ENCODE data around the gene LUC7L3.
A peak's percentile ranks its signal among the peaks of the same experiment; 100 is the strongest.
"Not testable (repeated sequence)": the region's sequence is repeated elsewhere in the genome, so short reads cannot be mapped to it uniquely, and the experiment has no call there.

Gene LUC7L3

GRCh38 chr17:50686494-50687199 lies 32.8 kb upstream of the LUC7L3 start:
- DNase-seq (ENCODE audit: low spot score): peak; percentile 45

GRCh38 chr17:50687200-50688066 lies 32.0 kb upstream of the LUC7L3 start:
- no peak for DNase-seq (ENCODE audit: low spot score)

- DNase-seq (ENCODE audit: low spot score): no peak
These were observed 31.2 kb upstream of the LUC7L3 start for GRCh38 chr17:50688245-50688644.

GRCh38 chr17:50689251-50689650 lies 30.2 kb upstream of the LUC7L3 start:
- peak; percentile 12 for DNase-seq (ENCODE audit: low spot score)

DNA sequence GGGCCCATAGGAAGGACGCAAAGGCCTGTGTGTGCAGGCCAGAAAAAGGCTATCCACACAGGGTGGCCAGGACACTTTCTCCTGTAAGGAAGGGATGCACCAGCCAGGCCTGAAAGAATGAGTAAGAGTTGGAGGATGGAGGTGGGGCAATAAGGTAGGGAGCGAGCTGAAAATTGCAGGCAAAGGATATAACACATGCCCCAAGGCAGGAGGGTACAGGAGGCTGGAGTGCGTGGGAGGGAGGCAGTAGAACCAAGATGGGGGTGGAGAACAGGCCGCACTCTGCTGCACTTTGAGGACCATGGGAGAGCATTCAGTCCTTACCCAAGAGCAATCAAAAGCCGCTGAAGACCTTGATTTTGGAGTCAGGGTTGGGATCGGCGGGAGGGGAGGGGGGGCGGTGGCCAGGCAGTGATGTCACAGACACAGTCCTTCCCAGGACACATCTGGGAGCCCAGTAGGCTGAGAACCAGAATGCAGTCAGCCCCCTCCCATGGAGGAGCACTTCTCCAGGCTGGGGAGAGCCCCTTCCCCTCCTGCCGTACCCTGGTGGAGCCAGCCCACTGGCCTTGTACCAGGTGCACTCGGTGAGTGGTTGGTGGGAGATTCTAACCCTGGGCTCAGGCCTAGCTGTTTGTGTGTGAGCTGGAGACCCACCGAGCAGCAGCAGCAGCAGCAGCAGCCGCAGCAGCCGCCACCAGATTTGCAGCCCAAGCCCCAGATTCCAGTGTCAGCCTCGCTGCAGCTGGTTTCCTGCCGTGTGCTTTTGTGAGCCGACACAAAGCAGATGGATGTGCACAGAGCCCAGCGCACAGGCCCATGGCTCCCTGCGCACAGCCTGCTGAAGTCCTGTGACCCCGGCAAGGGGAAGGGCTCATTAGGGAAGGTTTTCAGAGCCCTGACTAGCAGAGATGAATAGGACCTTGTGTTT lies 29.2 kb upstream of the LUC7L3 start:
- DNase-seq (ENCODE audit: low spot score): no peak

DNA sequence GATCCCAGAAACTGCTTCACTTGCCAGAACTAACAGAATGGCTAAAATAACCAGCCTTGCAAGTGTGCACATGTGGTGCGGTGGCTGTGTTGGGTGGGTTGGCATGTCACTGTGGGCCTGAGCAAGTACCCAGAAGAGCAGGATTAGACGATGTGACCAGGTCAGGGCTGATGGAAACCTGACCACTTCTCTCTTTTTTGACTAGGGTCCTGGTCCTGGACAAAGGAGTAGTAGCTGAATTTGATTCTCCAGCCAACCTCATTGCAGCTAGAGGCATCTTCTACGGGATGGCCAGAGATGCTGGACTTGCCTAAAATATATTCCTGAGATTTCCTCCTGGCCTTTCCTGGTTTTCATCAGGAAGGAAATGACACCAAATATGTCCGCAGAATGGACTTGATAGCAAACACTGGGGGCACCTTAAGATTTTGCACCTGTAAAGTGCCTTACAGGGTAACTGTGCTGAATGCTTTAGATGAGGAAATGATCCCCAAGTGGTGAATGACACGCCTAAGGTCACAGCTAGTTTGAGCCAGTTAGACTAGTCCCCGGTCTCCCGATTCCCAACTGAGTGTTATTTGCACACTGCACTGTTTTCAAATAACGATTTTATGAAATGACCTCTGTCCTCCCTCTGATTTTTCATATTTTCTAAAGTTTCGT lies 28.4 kb upstream of the LUC7L3 start:
- DNase-seq (ENCODE audit: low spot score): no peak

GRCh38 chr17:50691550-50692447 lies 27.6 kb upstream of the LUC7L3 start:
- DNase-seq (ENCODE audit: low spot score): no peak

DNA sequence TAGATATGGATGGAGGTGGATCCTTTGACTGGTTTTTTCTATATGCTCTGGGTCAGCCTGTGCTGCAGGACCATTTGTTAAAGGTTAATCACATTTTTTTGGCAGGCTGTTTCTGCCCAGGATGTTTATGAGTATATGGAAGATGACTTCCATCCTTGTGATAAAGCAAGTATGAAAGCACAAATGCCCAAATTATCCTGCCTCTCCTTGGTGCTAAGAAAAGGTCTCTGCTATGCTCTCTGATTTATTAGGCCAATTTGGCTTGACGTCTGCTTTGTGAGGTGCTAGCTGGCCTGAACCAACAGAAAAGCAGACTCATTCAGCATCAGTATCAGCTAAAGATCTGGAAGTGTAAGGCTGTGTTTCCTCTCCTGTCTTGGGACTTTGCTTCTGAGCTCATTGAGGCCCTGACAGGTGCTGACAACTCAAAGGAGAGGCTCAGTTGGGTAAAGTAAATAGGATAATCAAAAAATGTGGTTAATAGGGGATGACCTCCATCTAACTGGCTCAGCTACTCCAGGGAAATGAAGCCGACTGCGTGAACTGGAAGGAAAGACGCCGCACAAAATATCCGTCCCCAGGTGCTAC lies 26.9 kb upstream of the LUC7L3 start:
- DNase-seq (ENCODE audit: low spot score): no peak

DNA sequence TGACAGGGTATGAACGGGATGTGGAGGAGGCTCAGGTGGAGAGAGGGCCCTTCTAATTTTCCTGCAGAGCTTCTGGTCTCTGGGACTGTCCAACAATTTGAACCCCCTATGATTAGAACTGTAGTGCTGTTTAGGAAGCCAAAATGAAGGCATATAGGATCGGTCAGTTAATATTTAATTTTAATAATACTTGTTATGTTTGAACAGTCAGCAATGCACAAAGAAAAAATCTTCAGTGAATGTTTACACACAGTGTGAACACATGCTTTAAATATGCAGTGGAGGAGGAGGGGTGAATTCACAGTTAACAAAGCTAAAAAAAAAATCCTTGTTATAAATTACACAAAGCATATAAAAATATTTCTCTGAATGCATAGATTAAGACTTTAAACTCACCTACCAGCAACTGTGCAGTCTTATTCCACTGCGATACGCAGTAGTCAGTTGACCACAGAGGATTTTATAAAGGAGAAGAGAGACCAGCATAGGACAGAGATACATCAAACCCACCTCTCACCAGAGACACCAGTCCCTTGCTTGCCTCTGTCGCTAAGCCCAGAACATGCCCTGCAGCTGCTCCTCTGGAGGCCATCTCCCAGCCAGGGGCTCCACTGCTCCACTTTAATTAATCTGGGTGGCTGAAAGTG lies 26.2 kb upstream of the LUC7L3 start:
- no peak for DNase-seq (ENCODE audit: low spot score)

GRCh38 chr17:50696365-50696879 lies 23.0 kb upstream of the LUC7L3 start:
- DNase-seq (ENCODE audit: low spot score): no peak

GRCh38 chr17:50697062-50697461 lies 22.3 kb upstream of the LUC7L3 start:
- DNase-seq (ENCODE audit: low spot score): no peak

DNA sequence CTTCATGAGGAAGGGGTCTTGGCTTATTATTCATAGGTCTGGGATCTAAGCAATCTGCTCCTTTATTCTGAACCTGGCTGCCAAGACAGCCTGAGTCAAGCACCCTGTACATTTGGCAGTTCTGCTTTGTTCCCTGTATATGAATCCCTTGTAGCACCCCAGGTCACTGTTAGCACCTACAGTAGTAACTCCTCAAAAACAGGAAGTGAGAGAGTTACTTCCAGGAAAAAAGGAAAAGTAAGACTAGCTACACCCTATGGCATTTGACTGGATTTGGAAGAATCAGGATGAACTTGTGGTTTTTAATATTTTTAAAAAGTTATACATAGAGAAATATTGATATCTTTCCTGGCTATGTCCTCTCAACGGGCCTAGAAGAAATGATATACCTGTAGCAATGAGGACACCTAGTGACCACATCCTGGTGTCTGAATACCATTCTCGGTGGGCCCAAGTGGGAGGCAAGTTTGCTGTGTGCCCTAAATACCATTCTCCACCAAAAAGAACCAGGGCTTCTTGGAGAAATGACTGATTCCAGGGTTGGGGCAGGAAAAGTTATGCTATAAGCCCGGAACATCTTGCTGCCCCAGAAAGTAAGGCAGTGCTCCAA lies 21.6 kb upstream of the LUC7L3 start:
- DNase-seq (ENCODE audit: low spot score): no peak

- DNase-seq (ENCODE audit: low spot score): no peak
These were observed 20.0 kb upstream of the LUC7L3 start for GRCh38 chr17:50699410-50699809.

GRCh38 chr17:50703162-50703561 lies 16.2 kb upstream of the LUC7L3 start:
- no peak for DNase-seq (ENCODE audit: low spot score)

- peak; percentile 94 for DNase-seq (ENCODE audit: low spot score)
These were observed 11.9 kb upstream of the LUC7L3 start, which contains the start of gene ANKRD40 for GRCh38 chr17:50707289-50708049. TSS of gene ANKRD40 (minus strand) at chr17:50707914. CDS start at chr17:50707654, 260 bp downstream.

- DNase-seq (ENCODE audit: low spot score): peak; percentile 58
These were observed 11.1 kb upstream of the LUC7L3 start for GRCh38 chr17:50708050-50709000.

GRCh38 chr17:50709053-50709452 lies 10.3 kb upstream of the LUC7L3 start:
- not testable (repeated sequence) for DNase-seq (ENCODE audit: low spot score)

Data from RKO (cell line).